ENCODE results near the gene HOXA4.
A peak's percentile ranks its signal among the peaks of the same experiment; 100 is the strongest.

HOXA4 gene

DNA sequence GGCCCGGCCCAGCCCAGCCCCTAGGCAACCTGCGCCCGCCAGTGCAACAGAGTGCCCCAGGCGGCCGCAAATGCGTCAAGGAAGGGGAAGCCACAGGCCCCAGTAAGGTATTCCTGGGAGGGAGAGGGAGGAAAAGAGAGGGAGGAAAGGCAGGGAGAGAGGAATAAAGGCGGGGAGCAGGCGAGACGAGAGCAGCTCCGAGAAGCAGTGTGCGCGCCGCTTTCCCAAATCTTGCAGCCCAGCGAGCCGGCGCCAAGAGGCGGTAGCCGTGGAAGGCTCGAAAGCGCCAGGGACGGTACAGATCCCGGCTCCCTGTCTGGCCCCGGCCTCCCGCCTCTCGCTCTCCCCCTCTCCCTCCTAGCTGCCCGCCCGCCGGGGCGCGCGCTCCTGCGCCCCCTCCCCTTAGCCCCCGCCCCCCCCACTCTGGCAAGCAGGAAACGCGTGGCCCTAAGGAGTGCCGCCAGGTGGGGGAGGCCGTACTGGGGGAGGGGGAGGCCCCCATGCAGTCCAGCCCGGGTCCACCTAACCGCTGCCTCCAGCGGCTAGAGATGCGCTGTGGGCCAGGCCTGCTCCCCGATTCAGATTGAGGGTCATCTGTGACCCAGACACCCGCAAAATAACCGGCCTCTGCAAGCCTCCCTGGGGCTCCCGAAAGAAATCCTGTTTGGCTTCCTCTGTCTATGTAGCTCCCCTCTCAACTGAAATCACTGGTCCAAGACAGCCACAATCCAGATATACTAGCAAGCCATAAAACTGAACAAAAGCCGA is 39.3 kb upstream of the HOXA4 start:
- DNase-seq: no peak

- DNase-seq: no peak
Measured at GRCh38 chr7:27168265-27168947, 37.8 kb upstream of the HOXA4 start.

DNA sequence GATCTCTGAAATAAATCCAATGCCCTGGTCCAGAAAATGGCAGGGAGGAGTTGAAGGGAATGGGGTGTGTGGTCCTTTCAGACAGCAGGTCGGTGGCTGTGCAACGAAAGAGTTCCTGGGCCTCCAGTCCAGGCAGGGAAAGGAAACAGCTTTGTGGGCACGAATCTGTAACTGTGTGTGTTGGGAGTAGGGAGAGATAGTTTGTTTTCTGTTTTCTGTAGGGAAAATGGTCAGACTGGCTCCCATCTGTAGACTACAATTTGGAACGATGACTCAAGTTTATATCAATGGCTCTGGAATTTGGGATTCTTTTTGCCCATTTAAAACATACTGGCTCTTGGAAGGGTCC is 37.3 kb upstream of the HOXA4 start:
- no peak for DNase-seq

GRCh38 chr7:27166531-27167505 is 36.3 kb upstream of the HOXA4 start:
- no peak for DNase-seq

DNA sequence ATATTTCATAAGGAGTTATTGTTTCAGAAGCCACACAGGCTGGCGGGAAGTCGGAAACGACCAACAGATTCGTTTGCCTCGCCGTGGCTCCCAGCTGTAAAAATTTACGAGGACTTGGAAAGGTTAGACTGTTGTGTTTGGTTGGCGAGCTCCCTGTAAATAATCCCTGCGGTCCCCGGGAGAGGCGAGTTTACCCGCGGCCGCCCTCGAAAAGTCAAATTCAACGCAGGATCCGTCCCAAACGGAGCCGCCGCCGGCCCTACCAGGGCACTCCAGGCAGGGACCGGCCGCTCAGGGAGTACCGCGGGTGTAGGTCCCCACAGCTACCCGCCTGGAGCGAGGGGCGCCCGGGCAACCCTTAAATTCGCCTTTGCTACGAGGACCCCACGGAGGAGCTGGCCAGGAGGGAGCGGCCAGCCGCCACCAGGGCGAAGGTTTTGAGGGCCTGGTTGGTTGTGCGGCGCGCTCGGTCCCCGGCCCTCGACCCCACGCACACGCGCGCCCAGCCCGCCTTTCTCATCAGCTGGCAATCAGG is 35.5 kb upstream of the HOXA4 start:
- no peak for DNase-seq

GRCh38 chr7:27165089-27165995 is 34.8 kb upstream of the HOXA4 start, which contains the start of gene HOXA9:
TSS of gene HOXA9 (minus strand) at chr7:27165537. CDS start at chr7:27165457, 80 bp downstream.
- DNase-seq: no peak

- no peak for DNase-seq
Measured at GRCh38 chr7:27164367-27165088, 34.0 kb upstream of the HOXA4 start.

DNA sequence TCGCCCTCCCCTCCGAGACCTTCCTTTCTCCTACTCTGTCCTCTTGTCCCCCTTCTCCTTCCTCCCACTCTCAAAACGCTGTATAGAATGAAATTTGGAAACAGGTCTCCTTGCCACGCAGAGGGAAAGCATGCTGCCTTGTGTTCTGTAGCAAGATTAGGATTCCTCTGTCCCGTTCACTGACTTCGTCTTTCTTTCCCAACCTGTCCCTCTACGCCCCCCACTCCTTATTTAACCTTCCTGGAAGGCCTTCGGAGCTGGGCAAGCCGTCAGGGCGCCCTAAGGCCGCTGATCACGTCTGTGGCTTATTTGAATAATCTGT is 33.4 kb upstream of the HOXA4 start:
- no peak for DNase-seq

GRCh38 chr7:27163288-27164044 is 32.9 kb upstream of the HOXA4 start:
- no peak for DNase-seq

DNA sequence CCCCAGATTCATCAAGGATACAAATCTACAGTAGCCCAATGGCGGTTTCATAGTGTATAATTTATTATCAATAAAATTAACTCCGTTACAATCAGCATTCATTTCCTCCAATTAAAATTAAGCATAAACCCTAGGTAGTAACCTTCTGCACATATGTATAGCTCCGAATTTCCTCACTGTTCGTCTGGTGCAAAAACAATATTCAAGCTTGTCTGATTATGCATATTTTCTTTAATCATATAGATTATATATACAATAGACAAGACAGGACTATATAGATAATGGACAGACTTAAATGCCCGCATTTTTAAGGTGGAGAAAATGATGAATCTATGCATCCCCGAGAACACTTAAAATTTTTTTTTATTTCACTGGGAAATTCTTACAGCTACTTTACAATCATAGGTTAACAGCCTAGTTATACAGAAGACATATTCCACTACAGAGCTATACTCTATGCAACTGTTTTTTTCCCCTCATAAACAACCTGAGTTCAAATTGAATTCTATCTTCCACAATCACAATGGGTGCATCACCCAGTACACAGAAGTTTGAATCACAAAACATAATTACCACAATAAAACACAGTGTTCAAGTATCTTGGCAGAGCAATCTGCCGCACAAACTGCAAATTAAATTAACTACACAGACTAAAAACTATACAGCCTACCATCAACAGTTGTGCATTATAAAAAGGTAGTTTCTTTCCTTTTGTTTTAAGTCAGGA is 32.2 kb upstream of the HOXA4 start:
- no peak for DNase-seq

GRCh38 chr7:27161721-27162560 is 31.4 kb upstream of the HOXA4 start:
- no peak for DNase-seq

DNA sequence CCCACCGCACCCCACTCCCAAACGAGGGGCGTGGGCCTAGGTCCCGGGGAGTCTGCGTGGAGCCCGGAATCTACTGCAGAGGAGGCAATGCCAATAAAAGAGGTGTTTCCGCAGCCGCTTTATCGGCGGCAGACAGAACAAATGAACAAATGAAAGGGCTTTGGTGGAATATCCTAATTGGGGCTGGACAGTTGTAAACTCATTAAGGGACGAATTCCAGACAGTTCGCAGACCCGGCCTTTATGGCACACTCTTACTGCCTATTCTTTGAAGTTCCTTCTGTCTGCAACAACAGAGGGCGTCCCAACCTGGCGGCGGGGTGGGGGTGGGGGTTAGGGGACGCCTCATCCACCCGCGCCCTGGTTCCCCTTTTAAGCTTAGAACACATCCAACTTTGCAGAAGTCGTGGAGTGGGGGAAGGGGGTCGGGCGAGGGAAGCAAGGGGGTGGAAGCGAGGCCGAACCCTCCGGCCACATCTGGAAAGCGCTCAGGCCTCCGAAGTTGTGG is 30.7 kb upstream of the HOXA4 start:
- no peak for DNase-seq

DNA sequence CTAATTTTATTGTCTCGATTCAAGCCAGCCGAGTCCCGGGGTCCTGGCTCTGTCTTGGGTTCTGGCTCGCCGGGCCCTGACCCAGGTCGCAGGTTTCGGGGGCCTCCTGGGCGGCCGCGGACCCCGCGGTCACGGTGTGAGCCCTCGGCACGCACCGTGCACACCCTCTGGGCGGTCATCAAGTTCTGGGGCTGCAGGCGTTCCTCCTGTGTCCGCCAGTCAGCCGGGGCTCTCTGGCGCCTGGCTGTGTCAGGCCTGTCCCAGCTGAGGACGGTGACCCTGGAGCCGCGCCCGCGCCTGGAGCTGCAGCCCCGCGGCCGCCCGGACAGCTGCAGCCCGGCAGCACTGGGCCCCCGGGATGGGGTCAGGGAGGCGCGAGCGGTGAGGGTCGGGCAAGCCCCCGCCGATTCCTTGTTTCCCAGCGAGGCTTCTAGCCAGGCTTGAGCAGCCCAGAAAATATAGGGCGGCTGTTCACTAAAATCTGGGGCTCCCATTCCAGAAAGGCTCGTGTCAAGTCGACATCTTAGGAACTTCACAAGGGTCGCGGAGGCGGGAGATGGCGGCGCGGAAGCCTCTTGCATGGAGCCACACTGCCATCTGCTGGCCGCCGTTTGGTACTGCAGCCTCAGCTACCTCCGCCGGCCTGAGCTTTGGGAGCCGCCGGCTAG is 30.1 kb upstream of the HOXA4 start:
- peak; percentile 70 for DNase-seq

DNA sequence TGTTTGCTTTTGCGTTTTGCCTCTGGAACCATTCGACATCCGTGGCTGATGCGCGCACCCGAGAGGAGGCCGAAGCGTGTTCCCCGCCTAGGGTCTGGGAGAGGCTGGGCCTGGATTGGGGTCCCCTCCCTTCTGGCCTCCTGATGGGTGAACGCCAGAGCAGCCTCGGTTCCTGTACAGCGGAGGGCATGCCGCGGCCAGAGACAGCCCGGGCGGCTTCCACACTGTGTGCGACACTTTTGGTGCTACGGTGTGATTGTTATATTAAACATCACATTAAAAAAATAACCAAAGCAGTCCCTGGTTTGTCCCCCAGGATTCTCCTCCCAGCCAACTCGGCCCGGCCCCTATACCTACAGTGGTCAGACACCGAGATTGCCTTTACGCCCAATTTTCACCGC is 29.6 kb upstream of the HOXA4 start:
- no peak for DNase-seq

GRCh38 chr7:27159266-27160144 is 28.9 kb upstream of the HOXA4 start:
- DNase-seq: no peak

DNA sequence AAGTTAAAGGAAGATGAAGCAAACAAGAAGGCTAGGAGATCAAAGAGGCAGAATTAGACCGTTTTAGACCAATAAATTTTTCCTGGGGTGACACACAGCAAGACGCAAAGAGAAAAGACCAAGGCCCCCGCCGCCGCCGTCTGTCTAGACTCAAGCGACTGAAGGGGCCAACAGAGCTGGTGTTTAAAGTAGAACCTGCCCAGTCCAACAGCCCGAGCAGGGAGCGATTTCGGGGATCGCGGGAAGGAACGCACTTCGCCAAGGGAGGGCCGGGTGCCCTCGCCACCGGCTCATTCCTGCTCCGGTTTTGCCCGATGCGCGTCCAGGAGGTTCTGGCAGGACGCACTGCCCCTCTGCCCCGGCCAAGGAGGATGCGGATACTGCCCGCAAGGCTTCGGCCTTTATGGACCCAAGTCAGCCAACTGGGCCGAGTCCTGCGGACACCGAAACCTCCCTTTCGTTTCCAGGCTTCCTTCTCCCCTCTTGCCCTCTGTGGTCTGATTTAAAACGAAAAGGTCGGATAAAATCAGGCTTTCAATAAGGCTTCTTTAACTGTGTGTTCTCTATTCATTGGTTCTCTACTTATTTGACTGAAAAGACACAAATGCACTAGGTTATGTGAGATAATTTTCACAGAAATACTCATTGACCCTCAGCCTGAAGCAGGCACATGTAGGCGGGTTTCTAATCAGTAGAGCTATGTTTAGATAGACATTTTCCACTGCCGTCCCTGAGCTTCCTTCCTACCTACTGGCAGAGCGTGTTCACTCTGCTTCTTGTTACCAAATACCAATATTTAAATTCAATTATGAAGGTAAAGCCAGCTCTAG is 28.1 kb upstream of the HOXA4 start:
- no peak for DNase-seq
